Activated T-cell treated with anti-CD3 and anti-CD28 coated beads for 1 hour (primary cell): ENCODE results near the gene SLC1A5.

ENCODE experiments used
- DNase-seq: peaks from one replicate; pipeline ENCODE4 v3.0.0-alpha.2; 2020; ENCODE audit warnings: low read depth

Gene SLC1A5

GRCh38 chr19:46725036-46725820 is 63.2 kb downstream of the SLC1A5 start:
- no peak for DNase-seq
